ENCODE measurements around the gene VAV2. TPM values are rescaled to one million over a fixed set of nuclear protein-coding genes. Genes with fewer than 3 reads are reported as not detected.

The VAV2 gene
- total and polyA plus RNA-seq, 11 donors = 3.3 to 9.9 (median 5.3) TPM

GRCh38 chr9:133943781-133944745, 48.1 kb downstream of the VAV2 start:
- Histone ChIP-seq H3K27me3 (no peaks in the 10 kb centered on the region), H3K36me3 (no peaks in the 10 kb centered on the region), H3K27ac (no peak overlapping the region), H3K4me1 (peaks cover 0 to 13% (median 0%) of the 10 kb centered on the region in 12 donors), H3K9me3 (no peaks in the 10 kb centered on the region), H3K4me3 (no peak overlapping the region)
- ATAC-seq (no peak), DNase-seq (peak in 3 of 5 donors; percentile 17 to 38 (median 22))
- intact Hi-C loops (cut with DNase I) = no loop called here
- 88 to 98% (median 91%) methylated on average over 19 to 30 of the region's 30 CpGs for WGBS, 4 donors
- TF ChIP-seq CTCF (IDR thresholded peaks at IDR 0.05) (no peak), POLR2A (IDR thresholded peaks at IDR 0.05) (no peak)

GRCh38 chr9:133943036-133943780, 48.9 kb downstream of the VAV2 start:
- Histone ChIP-seq H3K4me1 (peaks cover 0 to 13% (median 0%) of the 10 kb centered on the region in 12 donors), H3K9me3 (no peaks in the 10 kb centered on the region), H3K36me3 (peaks cover 0 to 3% (median 0%) of the 10 kb centered on the region in 9 donors), H3K4me3 (no peak overlapping the region), H3K27me3 (no peaks in the 10 kb centered on the region), H3K27ac (no peak overlapping the region)
- ATAC-seq (no peak), DNase-seq (peak in 3 of 5 donors; percentile 14 to 21 (median 18))
- intact Hi-C loops (cut with DNase I) = no loop called here
- TF ChIP-seq CTCF (IDR thresholded peaks at IDR 0.05) (no peak), POLR2A (IDR thresholded peaks at IDR 0.05) (no peak)
- WGBS, 4 donors = 89 to 95% (median 94%) methylated on average over 16 to 17 of the region's 17 CpGs

- DNase-seq = peak in 3 of 5 donors; percentile 17 to 28 (median 22)
Observed at GRCh38 chr9:133942206-133942975, 49.7 kb downstream of the VAV2 start.

More at GRCh38 chr9:133942206-133942975, 49.7 kb downstream of the VAV2 start:
- Histone ChIP-seq H3K9me3 (no peaks in the 10 kb centered on the region), H3K4me3 (no peak overlapping the region), H3K4me1 (peaks cover 0 to 13% (median 0%) of the 10 kb centered on the region in 12 donors), H3K27me3 (no peaks in the 10 kb centered on the region), H3K36me3 (peaks cover 0 to 7% (median 0%) of the 10 kb centered on the region in 9 donors), H3K27ac (no peak overlapping the region)
- intact Hi-C loops (cut with DNase I) = no loop called here
- no peak for TF ChIP-seq POLR2A (IDR thresholded peaks at IDR 0.05)
- no peak for TF ChIP-seq CTCF (IDR thresholded peaks at IDR 0.05)
- no peak for ATAC-seq
- 91 to 96% (median 94%) methylated on average over 27 of the region's 27 CpGs for WGBS, 4 donors

All from heart left ventricle (tissue), 16 donors.